ENCODE results near the gene SH2D3C.
A peak's percentile ranks its signal among the peaks of the same experiment; 100 is the strongest.

Gene SH2D3C

GRCh38 chr9:127776195-127776923 is 2.1 kb downstream of the SH2D3C start:
- Histone ChIP-seq H3K4me1 (ENCODE audit: control insufficient read depth, low read length) (peaks cover 48% of the 10 kb centered on the region), H3K9me2 (replicated peaks; ENCODE audit: control insufficient read depth, low read length) (no peaks in the 10 kb centered on the region), H3F3A (ENCODE audit: control insufficient read depth, insufficient read depth) (peaks cover 32% of the 10 kb centered on the region), H3K36me3 (ENCODE audit: control insufficient read depth, low read length) (peaks cover 39% of the 10 kb centered on the region), H3K4me2 (ENCODE audit: low read length) (peak overlapping the region; percentile 97), H3K79me2 (ENCODE audit: control insufficient read depth, low read length) (peaks cover 27% of the 10 kb centered on the region), H4K20me1 (ENCODE audit: control insufficient read depth, insufficient read depth, low read depth, low read length) (no peaks in the 10 kb centered on the region), H3K27ac (ENCODE audit: low read depth, low read length) (peak overlapping the region; percentile 96), H3K9me3 (ENCODE audit: control insufficient read depth, insufficient read depth, low read length) (no peaks in the 10 kb centered on the region), H3K27me3 (ENCODE audit: control insufficient read depth, low read length) (no peaks in the 10 kb centered on the region), H3K4me3 (ENCODE audit: low read length) (peak overlapping the region; percentile 95)
- no peak for TF ChIP-seq CTCF (IDR thresholded peaks at IDR 0.05; ENCODE audit: low read depth, low read length, poor library complexity, severe bottlenecking)
- no peak for TF ChIP-seq EZH2phosphoT487 (IDR thresholded peaks at IDR 0.05; ENCODE audit: borderline replicate concordance, low read length)

- Histone ChIP-seq H4K20me1 (ENCODE audit: control insufficient read depth, insufficient read depth, low read depth, low read length) (peaks cover 8% of the 10 kb centered on the region; the same call in 1 of the 2 replicates), H3F3A (ENCODE audit: control insufficient read depth, insufficient read depth) (peaks cover 12% of the 10 kb centered on the region), H3K27me3 (ENCODE audit: control insufficient read depth, low read length) (no peaks in the 10 kb centered on the region), H3K36me3 (ENCODE audit: control insufficient read depth, low read length) (peaks cover 50% of the 10 kb centered on the region), H3K27ac (ENCODE audit: low read depth, low read length) (no peak overlapping the region), H3K4me3 (ENCODE audit: low read length) (no peak overlapping the region), H3K4me2 (ENCODE audit: low read length) (no peak overlapping the region), H3K79me2 (ENCODE audit: control insufficient read depth, low read length) (peaks cover 36% of the 10 kb centered on the region), H3K4me1 (ENCODE audit: control insufficient read depth, low read length) (peaks cover 46% of the 10 kb centered on the region), H3K9me3 (ENCODE audit: control insufficient read depth, insufficient read depth, low read length) (no peaks in the 10 kb centered on the region), H3K9me2 (replicated peaks; ENCODE audit: control insufficient read depth, low read length) (no peaks in the 10 kb centered on the region)
- no peak for TF ChIP-seq CTCF (IDR thresholded peaks at IDR 0.05; ENCODE audit: low read depth, low read length, poor library complexity, severe bottlenecking)
- TF ChIP-seq EZH2phosphoT487 (IDR thresholded peaks at IDR 0.05; ENCODE audit: borderline replicate concordance, low read length), result no peak
Measured at GRCh38 chr9:127773981-127774380, 4.5 kb downstream of the SH2D3C start.

- H3K79me2 ChIP-seq (ENCODE audit: control insufficient read depth, low read length), result peaks cover 37% of the 10 kb centered on the region
- H3K4me3 ChIP-seq (ENCODE audit: low read length), result no peak overlapping the region
- no peaks in the 10 kb centered on the region for H3K9me3 ChIP-seq (ENCODE audit: control insufficient read depth, insufficient read depth, low read length)
- peaks cover 51% of the 10 kb centered on the region for H3K36me3 ChIP-seq (ENCODE audit: control insufficient read depth, low read length)
- H3K9me2 ChIP-seq (replicated peaks; ENCODE audit: control insufficient read depth, low read length), result no peaks in the 10 kb centered on the region
- TF ChIP-seq CTCF (IDR thresholded peaks at IDR 0.05; ENCODE audit: low read depth, low read length, poor library complexity, severe bottlenecking), result no peak
- no peak for TF ChIP-seq EZH2phosphoT487 (IDR thresholded peaks at IDR 0.05; ENCODE audit: borderline replicate concordance, low read length)
- H3K27me3 ChIP-seq (ENCODE audit: control insufficient read depth, low read length), result no peaks in the 10 kb centered on the region
- no peak overlapping the region for H3K27ac ChIP-seq (ENCODE audit: low read depth, low read length)
- peaks cover 8% of the 10 kb centered on the region; the same call in 1 of the 2 replicates for H4K20me1 ChIP-seq (ENCODE audit: control insufficient read depth, insufficient read depth, low read depth, low read length)
- peaks cover 41% of the 10 kb centered on the region for H3K4me1 ChIP-seq (ENCODE audit: control insufficient read depth, low read length)
- no peak overlapping the region for H3K4me2 ChIP-seq (ENCODE audit: low read length)
- H3F3A ChIP-seq (ENCODE audit: control insufficient read depth, insufficient read depth), result peaks cover 7% of the 10 kb centered on the region
Measured at GRCh38 chr9:127773272-127773671, 5.2 kb downstream of the SH2D3C start.

Measured in DOHH2 (cell line).